Vagina (tissue), 2 donors: ENCODE measurements around the gene OR10T2. TPM values are rescaled to one million over a fixed set of nuclear protein-coding genes. Genes with fewer than 3 reads are reported as not detected.
"Not testable (repeated sequence)": the region's sequence is repeated elsewhere in the genome, so short reads cannot be mapped to it uniquely, and the experiment has no call there.

ENCODE experiments used
- DNase-seq, 2 donors: peaks; one replicate each; pipeline ENCODE4 v3.0.0-alpha.2; 2017; ENCODE audit errors: extremely low spot score in 2 of 2
- H3K27ac ChIP-seq: fragments of 200-600 bp; sonication (generic); one replicate; pipeline ENCODE4 v1.5.1; 2019
- H3K27me3 ChIP-seq: fragments of 200-600 bp; sonication (generic); one replicate; pipeline ENCODE4 v1.5.1; 2019
- H3K36me3 ChIP-seq, 2 donors: fragments of 200-600 bp; sonication (generic); one replicate each; pipeline ENCODE4 v1.5.1; 2017 to 2019
- H3K4me1 ChIP-seq: fragments of 200-600 bp; sonication (generic); one replicate; pipeline ENCODE4 v1.5.1; 2019
- H3K4me3 ChIP-seq, 2 donors: fragments of 200-600 bp; sonication (generic); 1 replicate in 1 of 2; 2 replicates in 1 of 2; pipeline ENCODE4 v1.5.1; 2016 to 2019
- H3K9me3 ChIP-seq: fragments of 200-600 bp; sonication (generic); one replicate; pipeline ENCODE4 v1.5.1; 2019
- CTCF ChIP-seq, 3 experiments: fragments of 450-650 bp in 2 of 3; fragments of 200-600 bp in 1 of 3; sonication (generic) in 1 of 3; IDR thresholded peaks; one replicate each; pipeline ENCODE4 v1.5.1; 2017 to 2019; ENCODE audit warnings: antibody characterized with exemption in 3 of 3, mild to moderate bottlenecking in 2 of 3, moderate library complexity in 2 of 3
- POLR2A ChIP-seq, 2 donors: fragments of 450-650 bp; IDR thresholded peaks; one replicate each; pipeline ENCODE4 v1.6.1; 2017; ENCODE audit warnings: antibody characterized with exemption in 2 of 2, mild to moderate bottlenecking in 2 of 2, moderate library complexity in 2 of 2
- POLR2AphosphoS5 ChIP-seq, 2 donors: sonication (generic); formaldehyde crosslinking; IDR thresholded peaks; one replicate each; pipeline ENCODE4 v1.9.0; 2017; ENCODE audit warnings: antibody characterized with exemption in 2 of 2, mild to moderate bottlenecking in 2 of 2, low read depth in 1 of 2; ENCODE audit not compliant: insufficient read depth in 1 of 2
- intact Hi-C: fragments of 100-400 bp; cut with DNase I; formaldehyde crosslinking; loops from one replicate; pipeline ENCODE4 v1.15.1; 2023
- total RNA-seq: library from RNA; depleted of rRNA; stranded (reverse); fragments of >200 nt; gene quantifications from one replicate; pipeline ENCODE4 v1.2.3, GENCODE V29; 2016

The OR10T2 gene
- total RNA-seq, 1 donor from 2014 or later, result not detected

GRCh38 chr1:158353303-158354075 lies 45.8 kb downstream of the OR10T2 start, which contains the start of gene CD1E:
Gene CD1E, plus strand, starts transcription at chr1:158353894. Its CDS starts 95 bp downstream, at chr1:158353989.
- Histone ChIP-seq H3K9me3 (no peaks in the 10 kb centered on the region), H3K36me3 (no peaks in the 10 kb centered on the region), H3K4me1 (no peaks in the 10 kb centered on the region), H3K27me3 (no peaks in the 10 kb centered on the region), H3K27ac (no peak within 1 kb of the TSS), H3K4me3 (no peak within 1 kb of the TSS)
- DNase-seq, result no peak
- intact Hi-C loops, result no loop called here
- TF ChIP-seq POLR2A (IDR thresholded peaks at IDR 0.05), result no peak
- TF ChIP-seq CTCF (IDR thresholded peaks at IDR 0.05), result no peak
- no peak for TF ChIP-seq POLR2AphosphoS5 (IDR thresholded peaks at IDR 0.05; ENCODE audit: insufficient read depth in 1 of 2, low read depth in 1 of 2)

- H3K27me3 ChIP-seq, intact Hi-C loops, H3K9me3 ChIP-seq: not testable (repeated sequence)
Measured at GRCh38 chr1:158348946-158349345, 50.3 kb downstream of the OR10T2 start.

More at GRCh38 chr1:158348946-158349345, 50.3 kb downstream of the OR10T2 start:
- DNase-seq, H3K36me3 ChIP-seq, H3K27ac ChIP-seq, H3K4me1 ChIP-seq, H3K4me3 ChIP-seq: not testable (repeated sequence)

Other genes with a start within 250 kb of the OR10T2 start
- 0.49 TPM for gene CD1D, start 218.6 kb downstream of the OR10T2 start, total RNA-seq
- gene CD1A, start 145.0 kb downstream of the OR10T2 start, total RNA-seq, result 2.2 TPM
- gene CD1C, start 109.5 kb downstream of the OR10T2 start, total RNA-seq, result 9.6 TPM
- gene CD1B, start 67.9 kb downstream of the OR10T2 start, total RNA-seq, result not detected
- 2.5 TPM for gene CD1E, start 45.6 kb downstream of the OR10T2 start, total RNA-seq
- not detected for gene OR10K2, start 26.8 kb upstream of the OR10T2 start, total RNA-seq
- not detected for gene OR10K1, start 62.4 kb upstream of the OR10T2 start, total RNA-seq
- not detected for gene OR10R2, start 72.8 kb upstream of the OR10T2 start, total RNA-seq
- not detected for gene OR6Y1, start 154.9 kb upstream of the OR10T2 start, total RNA-seq
- gene OR6P1, start 171.1 kb upstream of the OR10T2 start, total RNA-seq, result not detected
- gene OR10X1, start 180.4 kb upstream of the OR10T2 start, total RNA-seq, result not detected
- not detected for gene OR10Z1, start 205.8 kb upstream of the OR10T2 start, total RNA-seq